HS-5 (cell line): Measurements from ENCODE around the gene B4GALT2.
A peak's percentile ranks its signal among the peaks of the same experiment; 100 is the strongest.

Experiments
- DNase-seq: peaks from one replicate; pipeline ENCODE4 v3.0.0-alpha.2; 2012; ENCODE audit warnings: low read depth

Gene B4GALT2

DNA sequence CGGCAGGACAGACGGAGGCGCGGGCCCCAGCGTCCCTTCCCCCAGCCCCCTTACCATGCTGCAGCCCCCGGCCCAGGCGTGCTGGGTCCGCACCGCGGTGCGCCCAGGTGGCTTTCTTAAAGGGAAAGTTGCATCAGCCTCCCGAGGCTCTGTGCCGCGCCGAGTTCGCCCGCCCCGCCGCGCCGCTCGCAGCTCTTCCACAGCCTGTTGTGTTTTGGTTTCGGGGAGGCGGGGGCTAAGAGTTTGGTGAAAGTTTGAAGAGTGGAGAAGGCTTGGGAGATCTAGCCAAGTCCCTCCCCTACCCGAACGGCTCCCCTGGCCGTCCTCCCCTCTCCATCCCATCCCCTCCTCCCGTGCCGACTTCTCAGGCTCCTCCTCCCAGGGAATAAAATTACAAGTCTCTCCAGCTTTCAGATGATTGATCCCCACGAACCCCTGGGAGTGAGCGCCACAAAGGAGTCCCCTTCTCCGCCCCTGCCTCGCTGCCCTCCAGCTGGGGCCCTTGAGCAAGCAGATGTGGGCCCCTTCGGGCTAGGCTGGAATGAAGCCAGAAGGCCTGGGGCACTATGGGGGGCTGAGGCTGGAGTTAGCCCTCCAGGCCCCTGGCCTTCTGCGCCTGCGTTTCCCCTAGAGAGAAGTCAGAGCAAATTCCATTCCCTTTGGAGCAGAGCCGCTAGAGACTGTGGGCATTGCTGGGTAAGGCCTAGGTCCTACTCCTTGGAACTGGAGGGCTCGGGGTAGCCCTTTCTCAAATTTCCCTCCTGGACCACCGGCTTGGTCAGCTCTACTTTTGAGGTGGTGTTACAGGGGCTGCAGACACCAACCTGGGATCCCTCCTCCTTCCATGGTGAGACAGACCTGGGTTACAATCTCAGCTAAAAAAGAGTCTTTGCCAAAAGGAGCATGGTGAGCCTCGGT is 52.5 kb downstream of the B4GALT2 start, which contains the start of gene SLC6A9:
SLC6A9 (minus strand) TSS at position 211 of the 918 bp plus-strand sequence. CDS start 7,185 bp downstream, outside the sequence.
- DNase-seq: no peak

GRCh38 chr1:44032170-44032790 is 53.3 kb downstream of the B4GALT2 start:
- DNase-seq: no peak

DNA sequence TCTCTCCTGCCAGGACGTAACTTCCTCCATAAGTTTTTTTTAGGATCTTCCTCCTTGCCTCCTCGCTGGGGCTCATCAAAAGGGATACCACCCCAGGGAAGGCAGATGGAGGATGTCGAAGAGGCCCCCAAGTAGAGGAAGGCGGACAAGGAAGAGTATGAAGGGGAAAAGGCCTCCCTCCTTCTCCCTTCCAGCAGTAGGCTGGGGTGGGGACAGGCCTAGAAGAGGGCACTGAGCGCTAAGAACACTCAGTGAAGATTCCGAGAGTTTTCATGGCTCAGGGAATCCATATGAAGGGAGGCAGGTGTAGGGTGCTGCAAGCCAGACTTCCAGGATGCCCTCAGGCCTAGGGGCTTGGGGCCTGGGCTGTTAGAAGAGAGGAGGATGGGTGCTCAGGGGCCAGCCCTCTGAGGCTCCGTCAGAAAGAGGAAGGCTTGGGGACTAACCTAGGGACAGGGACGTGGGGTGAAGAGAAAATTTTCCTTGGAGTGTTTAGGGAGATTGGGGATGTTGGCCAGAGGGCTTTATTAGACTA is 54.1 kb downstream of the B4GALT2 start:
- DNase-seq: no peak

GRCh38 chr1:44033756-44034155 is 54.7 kb downstream of the B4GALT2 start:
- DNase-seq: no peak

GRCh38 chr1:44034423-44034822 is 55.4 kb downstream of the B4GALT2 start:
- DNase-seq: no peak

DNA sequence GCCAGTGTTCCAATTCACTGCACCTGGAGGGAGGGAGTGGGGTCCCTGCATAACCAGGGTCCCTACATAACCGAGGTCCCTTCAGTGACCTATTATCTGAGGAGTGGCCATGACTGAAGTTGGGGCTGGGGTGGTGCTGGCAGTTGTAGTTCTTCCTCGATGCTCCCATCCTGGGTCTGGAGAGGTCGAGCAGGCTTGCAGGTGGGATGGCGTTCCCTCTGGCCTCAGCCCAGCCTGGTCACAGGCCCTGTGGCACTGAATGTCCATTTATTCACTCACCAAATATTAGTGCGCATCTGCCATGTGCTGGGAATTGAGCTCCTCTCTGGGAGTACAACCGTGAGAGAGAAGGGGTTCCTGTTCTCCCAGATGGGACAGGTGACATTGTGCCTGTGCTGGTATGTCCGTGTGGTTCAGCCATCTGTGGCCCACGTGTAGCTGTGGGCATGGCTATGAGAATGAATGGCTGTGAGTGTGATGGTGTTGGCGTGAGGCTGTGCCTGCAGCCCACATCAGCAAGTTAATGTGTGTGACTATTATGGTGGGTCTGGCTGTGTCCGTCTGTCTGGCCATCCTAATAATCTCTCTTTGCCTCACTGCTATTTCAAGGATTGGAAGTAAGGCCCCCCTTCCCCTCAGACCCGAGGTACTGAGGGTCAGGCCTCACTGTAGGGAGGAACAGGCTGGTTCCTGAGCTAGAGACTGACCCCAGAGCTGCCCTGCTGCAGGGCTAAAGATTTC is 56.1 kb downstream of the B4GALT2 start:
- no peak for DNase-seq

DNA sequence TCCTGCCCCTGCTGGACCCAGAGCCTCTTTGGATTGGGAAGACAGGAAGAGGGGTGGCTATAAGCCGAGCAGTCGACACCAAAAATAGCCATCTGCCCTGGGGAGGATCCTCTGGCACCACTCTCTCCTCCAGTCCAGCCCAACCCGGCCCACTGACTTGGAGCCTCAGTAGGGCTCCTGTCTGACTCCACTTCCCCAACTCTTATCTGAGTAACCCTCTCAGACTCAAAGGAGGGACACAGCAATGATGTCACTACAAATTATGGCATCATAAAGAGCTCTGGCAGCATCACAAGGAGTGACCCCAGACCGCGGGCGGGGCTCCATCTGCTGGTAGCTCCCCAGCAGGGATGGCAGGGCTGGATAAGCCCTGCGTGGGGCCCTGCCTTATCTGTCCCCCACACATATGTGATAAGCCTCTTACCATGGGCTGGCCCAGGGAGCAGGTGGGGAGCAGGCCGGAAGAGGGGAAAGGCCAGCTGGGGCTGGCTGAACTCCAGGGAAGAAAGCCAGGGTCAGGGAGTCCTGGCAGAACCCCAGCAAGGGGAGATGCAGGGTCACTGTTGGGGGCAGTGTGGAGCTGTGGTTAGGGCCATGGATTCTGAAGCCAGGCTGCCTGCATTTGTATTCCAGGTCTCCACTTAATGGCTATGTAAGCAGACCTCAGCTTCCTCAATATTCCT is 56.9 kb downstream of the B4GALT2 start:
- DNase-seq: no peak

DNA sequence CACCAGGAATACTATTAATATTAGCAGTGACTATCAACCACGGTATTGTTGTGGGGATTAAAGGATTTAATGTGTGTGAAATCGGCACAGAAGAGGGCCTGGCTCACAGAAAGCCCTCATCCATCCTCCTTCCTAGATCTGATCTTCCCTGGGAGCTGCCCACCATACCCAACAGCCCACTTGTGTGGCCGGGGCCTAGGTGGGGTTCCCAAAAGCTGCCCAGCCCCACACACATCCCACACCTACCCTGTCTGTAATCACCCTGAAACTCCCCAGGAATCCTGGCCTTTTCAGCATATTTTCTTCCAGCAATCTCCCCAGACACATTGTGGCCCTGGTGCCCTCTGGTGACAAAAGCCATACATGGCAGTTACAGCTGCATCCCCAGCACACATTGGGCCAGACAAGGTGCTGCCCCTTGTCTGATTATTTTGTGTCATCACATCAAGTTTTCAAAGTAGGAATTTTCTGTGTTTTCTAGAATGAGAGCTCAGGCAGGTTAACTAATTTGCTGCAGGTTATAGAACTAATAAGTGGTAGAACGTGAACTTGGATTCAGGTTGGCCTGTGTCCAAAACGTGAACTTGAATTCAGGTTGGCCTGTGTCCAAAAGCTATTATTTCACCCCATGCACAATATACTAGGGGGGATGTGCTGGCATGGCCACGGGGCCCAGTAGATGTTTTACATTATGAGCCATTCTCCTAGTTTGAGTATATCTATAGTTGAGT is 57.6 kb downstream of the B4GALT2 start:
- peak; percentile 41 for DNase-seq

GRCh38 chr1:44037154-44037553 is 58.1 kb downstream of the B4GALT2 start:
- no peak for DNase-seq

- DNase-seq: peak; percentile 53
Observed at GRCh38 chr1:44038876-44039657, 60.1 kb downstream of the B4GALT2 start.

GRCh38 chr1:44040418-44040817 is 61.4 kb downstream of the B4GALT2 start:
- no peak for DNase-seq
